HG03558 (cell line): ENCODE measurements around the gene FOXA3.

ENCODE experiments used
- ATAC-seq: cut with Tn5 transposase; IDR thresholded peaks from one replicate; pipeline ENCODE4 v1.9.1; 2021; ENCODE audit warnings: moderate number of reproducible peaks; ENCODE audit not compliant: unreplicated experiment; ENCODE audit errors: extremely low read depth

FOXA3 gene

GRCh38 chr19:45872095-45872919 lies 8.2 kb downstream of the FOXA3 start:
- no peak for ATAC-seq

- ATAC-seq, result no peak
Observed at GRCh38 chr19:45873219-45873772, 9.2 kb downstream of the FOXA3 start.

- no peak for ATAC-seq
Observed at GRCh38 chr19:45874620-45874966, 10.5 kb downstream of the FOXA3 start.

- no peak for ATAC-seq
Observed at GRCh38 chr19:45876161-45876410, 12.0 kb downstream of the FOXA3 start.

GRCh38 chr19:45876411-45877197 lies 12.5 kb downstream of the FOXA3 start:
- ATAC-seq, result no peak

GRCh38 chr19:45878043-45878794 lies 14.1 kb downstream of the FOXA3 start:
- no peak for ATAC-seq

GRCh38 chr19:45879055-45879454 lies 14.9 kb downstream of the FOXA3 start:
- ATAC-seq, result no peak

GRCh38 chr19:45879971-45880370 lies 15.8 kb downstream of the FOXA3 start:
- no peak for ATAC-seq

GRCh38 chr19:45881082-45881908 lies 17.2 kb downstream of the FOXA3 start:
- no peak for ATAC-seq

GRCh38 chr19:45881909-45882528 lies 17.9 kb downstream of the FOXA3 start:
- no peak for ATAC-seq

- no peak for ATAC-seq
Observed at GRCh38 chr19:45882652-45883585, 18.8 kb downstream of the FOXA3 start.

- no peak for ATAC-seq
Observed at GRCh38 chr19:45883586-45883880, 19.4 kb downstream of the FOXA3 start.

GRCh38 chr19:45883881-45884681 lies 20.0 kb downstream of the FOXA3 start:
- ATAC-seq, result no peak

GRCh38 chr19:45884682-45885555 lies 20.8 kb downstream of the FOXA3 start:
- no peak for ATAC-seq

GRCh38 chr19:45885556-45886426 lies 21.7 kb downstream of the FOXA3 start, which contains the start of gene IRF2BP1:
Gene IRF2BP1 (minus strand): TSS chr19:45886141. CDS start chr19:45885774, 367 bp downstream.
- no peak for ATAC-seq
